Stimulated activated naive CD8-positive, alpha-beta T cell treated with anti-CD3 and anti-CD28 coated beads, Interleukin-15, amount 100 ng/mL, for 72 hours (primary cell): ENCODE data around the gene CFAP57.
A peak's percentile ranks its signal among the peaks of the same experiment; 100 is the strongest.

Experiments
- ATAC-seq: fragments of 150-1000 bp; cut with Tn5 transposase; 2 replicates; pipeline ENCODE4 v1.10.0; 2021; ENCODE audit warnings: mild to moderate bottlenecking, moderate library complexity
- DNase-seq, 2 donors: peaks; one replicate each; pipeline ENCODE4 v3.0.0; 2021 to 2022
- H3K27ac Mint-ChIP-seq, 2 donors: one replicate each; pipeline ENCODE4 v1.8.0; 2022; ENCODE audit warnings: mild to moderate bottlenecking in 2 of 2, mixed read lengths in 2 of 2, moderate library complexity in 2 of 2
- H3K27me3 Mint-ChIP-seq: one replicate; pipeline ENCODE4 v1.8.0; 2022; ENCODE audit warnings: mixed read lengths
- H3K4me1 Mint-ChIP-seq: one replicate; pipeline ENCODE4 v1.8.0; 2022; ENCODE audit warnings: mild to moderate bottlenecking, mixed read lengths
- H3K4me3 Mint-ChIP-seq, 2 donors: one replicate each; pipeline ENCODE4 v1.8.0; 2022; ENCODE audit warnings: mild to moderate bottlenecking in 2 of 2, mixed read lengths in 2 of 2, moderate library complexity in 1 of 2
- H3K9me3 Mint-ChIP-seq, 2 donors: one replicate each; pipeline ENCODE4 v1.8.0; 2022; ENCODE audit warnings: mixed read lengths in 2 of 2

CFAP57 gene

DNA sequence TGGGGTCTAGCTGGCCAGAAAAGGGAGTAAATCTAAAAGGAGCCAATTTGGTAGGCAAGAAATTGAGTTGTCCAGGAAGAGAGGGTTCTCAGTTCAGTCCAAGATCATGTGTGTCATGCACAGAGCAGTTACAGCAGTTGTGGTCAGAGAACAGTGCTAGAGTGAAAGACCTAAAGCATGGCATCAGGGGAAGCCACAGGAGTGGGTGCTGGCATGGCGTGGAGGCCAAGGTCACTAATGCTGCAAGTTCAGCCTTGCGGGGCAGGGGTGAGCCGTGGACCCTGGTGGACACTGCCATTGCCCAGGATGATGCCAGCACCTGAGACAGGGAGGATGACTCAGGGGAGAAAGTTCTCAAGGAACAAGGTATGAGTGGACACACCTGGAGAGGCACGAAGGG lies 81.0 kb downstream of the CFAP57 start:
- DNase-seq: no peak
- H3K4me3 Mint-ChIP-seq: no peak overlapping the region
- H3K27ac Mint-ChIP-seq: no peak overlapping the region
- H3K4me1 Mint-ChIP-seq: no peaks in the 10 kb centered on the region
- no peak for ATAC-seq
- peaks cover 33% of the 10 kb centered on the region for H3K27me3 Mint-ChIP-seq
- H3K9me3 Mint-ChIP-seq: no peaks in the 10 kb centered on the region

DNA sequence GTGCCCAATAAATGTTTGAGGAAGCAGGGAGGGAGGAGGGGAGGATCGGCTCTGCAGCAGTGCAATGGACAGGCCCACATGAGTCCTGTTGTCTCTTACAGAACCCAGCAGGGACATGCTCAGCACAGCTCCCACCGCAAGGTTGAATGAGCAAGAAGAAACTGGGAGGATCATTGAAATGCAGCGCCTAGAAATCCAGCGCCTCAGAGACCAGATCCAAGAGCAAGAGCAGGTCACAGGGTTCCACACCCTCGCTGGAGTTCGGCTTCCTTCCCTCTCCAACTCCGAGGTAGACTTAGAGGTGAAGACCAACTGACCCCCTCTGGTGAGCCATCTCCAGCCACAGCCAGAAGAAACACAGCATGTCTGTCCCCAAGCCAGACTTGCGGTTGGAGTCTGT lies 81.7 kb downstream of the CFAP57 start:
- no peak overlapping the region for H3K4me3 Mint-ChIP-seq
- DNase-seq (no peak), ATAC-seq (no peak)
- no peaks in the 10 kb centered on the region for H3K9me3 Mint-ChIP-seq
- peaks cover 33% of the 10 kb centered on the region for H3K27me3 Mint-ChIP-seq
- H3K4me1 Mint-ChIP-seq: no peaks in the 10 kb centered on the region
- no peak overlapping the region for H3K27ac Mint-ChIP-seq

DNA sequence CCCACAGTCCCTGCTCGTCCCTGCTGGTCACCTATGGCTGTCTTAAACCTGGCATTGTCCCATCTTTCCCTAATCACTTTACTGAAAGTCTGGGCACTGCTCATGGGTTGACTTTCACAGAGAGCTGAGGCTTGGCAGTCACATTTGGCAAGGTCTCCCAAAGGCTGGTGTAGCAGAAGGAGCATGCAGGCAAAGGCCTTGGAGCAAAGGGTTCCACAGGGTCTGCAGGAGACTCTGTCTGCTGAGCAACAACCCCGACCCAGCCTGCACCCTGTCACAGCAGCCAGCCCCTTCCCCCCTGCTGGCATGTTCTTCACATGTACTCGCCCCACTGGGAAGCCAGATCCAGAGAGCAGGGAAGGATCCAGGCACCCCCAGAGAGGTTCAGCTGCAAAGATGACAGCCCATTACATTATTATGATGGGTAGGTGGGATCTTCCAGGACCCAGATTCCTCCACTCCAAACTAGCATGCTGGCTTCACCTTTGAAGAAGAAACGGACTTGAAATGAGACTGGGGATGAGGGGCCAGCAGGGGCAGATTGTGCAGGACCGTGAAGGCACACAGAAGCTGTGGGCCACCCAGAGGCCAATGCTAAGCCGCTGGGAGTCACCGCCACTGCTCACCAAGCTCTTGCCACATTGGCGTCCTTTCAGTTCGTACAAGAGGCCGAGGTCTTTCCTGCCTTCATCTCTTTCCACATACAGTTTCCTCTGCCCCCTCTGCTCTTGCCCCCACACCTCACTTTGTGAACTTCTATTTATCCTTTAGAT lies 83.5 kb downstream of the CFAP57 start:
- no peak overlapping the region for H3K27ac Mint-ChIP-seq
- H3K27me3 Mint-ChIP-seq: peaks cover 30% of the 10 kb centered on the region

DNA sequence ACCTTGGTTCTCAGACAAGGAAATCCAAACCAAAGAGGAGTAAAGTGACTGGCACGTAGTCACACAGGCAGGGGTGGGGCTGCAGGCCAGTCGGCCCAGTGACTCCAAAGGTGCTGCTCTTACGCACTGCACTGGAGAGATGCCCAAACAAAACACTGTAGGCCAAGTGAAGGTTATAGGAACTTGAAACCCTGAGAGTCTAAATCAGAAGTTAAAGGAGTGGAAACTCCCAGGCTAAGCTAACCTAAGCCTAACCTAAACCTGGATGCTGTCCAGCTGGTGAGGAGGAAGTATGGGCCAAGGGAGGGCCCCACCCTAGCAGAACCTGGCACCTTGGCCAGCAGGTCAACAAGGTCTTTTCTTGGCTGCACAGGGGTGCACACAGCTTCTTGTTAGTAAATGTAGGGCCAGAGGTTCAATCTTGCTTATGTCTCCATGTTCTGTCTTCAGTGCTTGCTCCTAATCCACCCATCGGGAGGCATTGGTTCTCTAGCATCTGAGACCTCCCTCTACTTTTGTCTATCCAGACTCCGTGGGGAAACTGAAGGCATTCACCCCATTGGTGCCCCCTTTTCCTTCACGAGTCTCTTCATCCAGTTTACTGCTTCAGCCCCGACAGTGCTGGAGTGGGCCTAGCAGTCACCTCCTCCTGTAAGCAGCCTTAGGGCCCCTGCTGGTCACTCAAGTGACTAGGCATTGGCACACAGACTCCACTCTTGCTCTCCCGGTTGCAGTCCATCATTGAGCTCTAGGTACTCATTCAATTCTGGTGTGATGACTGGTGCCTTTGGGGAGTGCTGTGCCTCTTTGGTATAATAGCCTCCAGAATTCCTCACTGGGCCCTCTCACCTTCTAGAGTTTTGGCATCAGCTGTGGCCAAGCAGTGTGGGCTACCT lies 84.8 kb downstream of the CFAP57 start:
- ATAC-seq (no peak), DNase-seq (no peak)
- Mint-ChIP-seq H3K4me1 (no peaks in the 10 kb centered on the region), H3K4me3 (no peak overlapping the region), H3K27ac (no peak overlapping the region), H3K27me3 (peaks cover 25% of the 10 kb centered on the region), H3K9me3 (no peaks in the 10 kb centered on the region)

More for the DNA sequence above, 83.5 kb downstream of the CFAP57 start:
- no peaks in the 10 kb centered on the region for H3K9me3 Mint-ChIP-seq
- ATAC-seq (no peak), DNase-seq (no peak)
- no peak overlapping the region for H3K4me3 Mint-ChIP-seq
- H3K4me1 Mint-ChIP-seq: no peaks in the 10 kb centered on the region

DNA sequence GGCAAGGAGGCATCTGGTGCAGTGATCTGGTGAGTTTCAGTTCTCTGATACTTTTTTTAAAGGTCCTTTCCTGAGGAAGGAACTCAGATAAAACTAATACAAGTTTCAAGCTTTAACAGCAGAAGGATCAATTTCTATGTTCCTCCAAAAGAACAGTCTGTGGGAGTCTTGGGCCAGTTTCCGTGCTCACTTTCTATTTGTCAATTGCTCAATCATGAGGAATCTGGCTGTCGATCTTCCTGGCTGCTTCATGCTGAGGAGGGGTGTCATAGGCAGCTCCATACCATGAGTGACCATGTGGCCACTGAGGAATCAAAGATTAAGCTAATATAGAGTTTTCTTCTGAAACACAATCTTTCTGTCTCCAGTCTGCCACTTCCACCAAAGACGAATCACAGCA lies 86.2 kb downstream of the CFAP57 start:
- Mint-ChIP-seq H3K4me1 (no peaks in the 10 kb centered on the region), H3K27me3 (peaks cover 14% of the 10 kb centered on the region), H3K9me3 (peaks cover 4 to 8% of the 10 kb centered on the region in 2 donors), H3K27ac (peak overlapping the region in 1 of 2 donors; percentile 81), H3K4me3 (no peak overlapping the region)
- ATAC-seq (no peak), DNase-seq (no peak)

DNA sequence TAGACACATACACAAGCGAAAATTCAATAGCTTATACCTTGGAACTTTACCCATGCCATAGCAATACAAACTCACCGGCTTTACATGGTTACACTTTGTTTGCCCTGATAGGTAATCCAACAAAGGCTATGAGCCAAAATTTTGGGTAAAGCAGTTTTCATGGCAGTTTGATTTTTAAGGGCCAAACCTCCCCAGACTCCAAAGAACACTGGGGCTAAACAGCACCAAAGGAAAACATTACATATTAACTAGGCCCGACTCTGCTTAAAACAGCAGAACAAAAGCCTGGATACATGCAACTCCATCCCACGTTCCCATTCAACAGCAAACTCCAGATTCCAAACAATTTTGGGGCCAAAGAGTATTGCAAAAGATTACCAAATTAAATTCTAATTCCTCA lies 93.3 kb downstream of the CFAP57 start:
- H3K27ac Mint-ChIP-seq: no peak overlapping the region
- no peak for ATAC-seq
- peaks cover 13% of the 10 kb centered on the region for H3K4me1 Mint-ChIP-seq
- DNase-seq: no peak
- no peak overlapping the region for H3K4me3 Mint-ChIP-seq
- H3K9me3 Mint-ChIP-seq: peaks cover 10 to 15% of the 10 kb centered on the region in 2 donors
- peaks cover 16% of the 10 kb centered on the region for H3K27me3 Mint-ChIP-seq

DNA sequence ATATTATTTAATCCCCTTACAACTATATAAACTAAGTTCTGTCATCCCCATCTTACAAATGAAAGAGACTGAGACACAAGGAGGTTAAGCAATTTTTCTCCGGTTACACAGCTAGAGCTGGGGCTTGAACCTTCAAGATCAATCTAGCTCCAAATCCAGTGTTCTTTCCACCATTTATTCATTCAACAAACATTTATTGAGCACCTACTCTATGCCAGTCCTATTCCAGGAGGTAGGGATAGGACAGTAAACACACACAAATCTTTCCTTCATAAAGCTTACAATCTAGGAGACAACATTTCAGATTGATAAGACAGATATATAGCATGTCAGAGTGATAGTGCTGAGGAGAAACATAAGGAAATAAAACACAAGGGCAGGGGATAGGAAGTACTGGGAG lies 94.8 kb downstream of the CFAP57 start:
- Mint-ChIP-seq H3K4me1 (peaks cover 26% of the 10 kb centered on the region), H3K27me3 (peaks cover 28% of the 10 kb centered on the region), H3K27ac (no peak overlapping the region), H3K9me3 (peaks cover 10 to 15% of the 10 kb centered on the region in 2 donors), H3K4me3 (no peak overlapping the region)
- ATAC-seq (no peak), DNase-seq (no peak)

DNA sequence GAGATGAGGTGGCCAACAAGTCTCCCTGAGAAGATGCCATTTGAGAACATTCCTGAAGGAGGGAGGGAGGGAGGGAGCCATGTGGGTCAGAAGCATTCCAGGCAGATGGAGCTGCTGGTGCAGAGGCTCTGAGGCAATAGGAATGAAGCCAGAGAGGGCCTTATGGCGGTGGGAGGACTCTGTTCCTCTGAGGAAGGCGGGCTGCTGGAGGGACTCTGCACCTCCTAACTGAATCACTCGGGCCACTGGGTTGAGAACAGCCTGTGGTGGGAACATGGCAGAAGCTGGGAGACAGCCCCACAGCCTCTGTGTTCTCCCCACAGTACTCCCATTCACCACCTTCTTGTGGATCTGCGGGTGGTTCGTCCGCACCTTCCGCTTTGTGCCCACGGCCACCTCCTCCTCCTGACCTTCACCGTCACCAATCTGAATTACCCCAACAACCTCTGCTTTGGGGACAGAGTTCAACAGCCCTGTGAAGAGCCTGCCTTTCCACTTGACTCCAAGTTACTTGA lies 95.2 kb downstream of the CFAP57 start:
- H3K4me3 Mint-ChIP-seq: no peak overlapping the region
- DNase-seq (no peak), ATAC-seq (no peak)
- H3K4me1 Mint-ChIP-seq: peaks cover 26% of the 10 kb centered on the region
- peaks cover 10 to 14% of the 10 kb centered on the region in 2 donors for H3K9me3 Mint-ChIP-seq
- no peak overlapping the region for H3K27ac Mint-ChIP-seq
- H3K27me3 Mint-ChIP-seq: peaks cover 31% of the 10 kb centered on the region

DNA sequence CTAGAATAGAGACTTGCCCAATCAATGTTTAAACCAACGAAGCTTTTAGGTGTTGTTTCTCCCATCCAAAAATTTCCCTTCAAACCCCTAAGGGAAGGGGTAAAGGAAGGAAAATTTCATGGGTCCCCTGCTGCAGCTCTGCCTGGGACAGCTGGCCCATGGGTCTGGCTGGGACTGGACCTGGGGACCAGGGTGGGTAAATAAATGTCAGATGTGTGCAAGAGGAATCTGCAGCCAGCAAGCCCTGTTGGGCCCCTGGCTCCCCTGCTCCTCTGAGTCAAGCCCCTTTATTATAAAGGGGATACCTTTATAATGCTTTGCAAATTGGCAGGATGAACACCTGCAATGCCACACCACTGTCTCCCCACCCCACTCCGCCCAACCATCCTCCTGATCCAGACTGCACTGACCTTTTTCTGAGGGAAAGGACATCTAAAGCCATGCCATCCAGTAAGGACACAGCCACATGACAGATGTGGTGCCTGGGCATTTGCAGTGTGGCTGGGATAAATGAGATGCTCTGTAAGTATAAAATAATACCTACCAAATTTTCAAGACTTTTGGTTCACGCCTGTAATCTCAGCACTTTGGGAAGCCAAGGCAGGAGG lies 95.8 kb downstream of the CFAP57 start:
- DNase-seq: no peak
- Mint-ChIP-seq H3K4me3 (no peak overlapping the region), H3K27ac (no peak overlapping the region), H3K27me3 (peaks cover 31% of the 10 kb centered on the region), H3K4me1 (peaks cover 26% of the 10 kb centered on the region), H3K9me3 (peaks cover 6 to 9% of the 10 kb centered on the region in 2 donors)
- no peak for ATAC-seq

DNA sequence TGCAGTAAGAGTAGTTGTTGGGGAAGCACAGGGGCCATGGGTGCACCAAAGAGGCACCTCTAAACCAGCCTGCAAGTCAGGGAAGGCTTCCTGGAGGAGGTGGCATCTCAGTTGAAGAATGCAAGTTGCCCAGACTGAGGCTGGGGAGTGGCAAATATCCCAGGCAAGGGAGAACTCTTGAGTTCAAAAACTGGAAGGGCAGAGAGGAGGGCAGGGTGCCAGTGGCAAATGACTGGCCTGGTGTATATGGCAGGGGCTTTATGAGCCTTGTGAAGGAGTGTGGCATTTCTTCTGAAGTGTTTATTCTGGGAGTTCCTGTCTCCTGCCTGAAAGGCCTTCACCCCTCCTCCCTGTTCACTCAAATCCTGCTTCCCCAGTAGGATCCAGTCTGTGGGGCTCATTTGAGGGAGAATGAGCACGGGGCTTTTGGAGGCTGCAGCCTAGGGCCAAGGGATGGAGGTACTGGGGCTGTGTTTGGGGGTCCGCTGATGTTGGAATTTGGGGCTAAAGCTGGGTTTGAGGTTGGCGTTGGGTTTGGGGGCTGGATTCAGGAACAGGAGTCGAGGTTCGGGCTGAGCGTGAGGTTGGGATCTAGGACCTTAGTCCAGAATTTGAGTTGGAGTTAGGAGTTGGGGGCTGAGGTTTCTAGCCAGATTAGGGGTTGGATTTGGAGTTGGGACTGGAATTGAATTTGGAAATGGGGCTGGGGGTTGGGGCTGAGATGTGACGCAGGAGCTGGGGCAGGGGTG lies 97.7 kb downstream of the CFAP57 start, which contains the start of gene TMEM125:
Gene TMEM125, plus strand, starts transcription at position 357 of the 749 bp plus-strand sequence. CDS start 2,740 bp downstream, outside the sequence.
- H3K27ac Mint-ChIP-seq: peak within 1 kb of the TSS; percentile 44 to 84
- peaks cover 34% of the 10 kb centered on the region for H3K4me1 Mint-ChIP-seq
- DNase-seq: no peak
- H3K4me3 Mint-ChIP-seq: peak within 1 kb of the TSS; percentile 69 to 76
- peaks cover 4 to 7% of the 10 kb centered on the region in 2 donors for H3K9me3 Mint-ChIP-seq
- H3K27me3 Mint-ChIP-seq: peaks cover 31% of the 10 kb centered on the region
- ATAC-seq: no peak

DNA sequence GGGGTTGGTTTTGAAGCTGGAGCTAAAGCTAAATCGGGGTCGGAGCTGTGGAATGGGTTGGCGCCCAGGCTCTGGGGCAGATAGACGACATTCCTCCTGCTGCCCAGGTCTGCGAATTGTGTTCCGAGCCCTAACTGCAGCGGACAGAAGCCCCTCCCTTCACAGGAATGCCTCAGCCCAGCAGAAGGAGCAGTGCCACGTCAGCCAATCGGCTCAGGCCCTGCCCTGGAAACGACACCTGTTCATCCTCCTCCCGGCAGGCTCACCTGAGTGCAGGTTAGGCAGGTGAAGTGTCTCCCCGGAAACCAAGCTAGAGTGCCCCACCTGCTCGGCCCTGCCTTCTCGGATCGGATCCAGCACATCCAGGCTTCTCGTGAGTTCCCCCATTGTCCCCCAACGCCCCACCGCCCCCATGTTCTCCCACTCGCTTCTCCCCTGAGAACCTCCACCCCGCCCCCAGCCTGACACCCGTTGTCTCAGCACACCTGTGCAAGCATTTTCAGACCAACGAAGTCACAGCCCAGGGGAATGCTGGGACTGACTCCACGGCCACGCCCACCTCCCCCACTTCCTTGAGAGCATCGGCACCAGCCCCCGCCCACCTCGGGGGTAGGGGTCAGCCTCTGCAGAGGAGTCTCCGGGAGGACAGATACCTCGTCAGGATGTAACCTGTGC lies 98.4 kb downstream of the CFAP57 start:
- peak overlapping the region; percentile 44 to 84 for H3K27ac Mint-ChIP-seq
- H3K4me1 Mint-ChIP-seq: peaks cover 39% of the 10 kb centered on the region
- DNase-seq (peak in 1 of 2 donors; percentile 23), ATAC-seq (peak; percentile 13)
- peaks cover 31% of the 10 kb centered on the region for H3K27me3 Mint-ChIP-seq
- H3K9me3 Mint-ChIP-seq: peaks cover 8 to 13% of the 10 kb centered on the region in 2 donors
- peak overlapping the region; percentile 69 to 76 for H3K4me3 Mint-ChIP-seq

DNA sequence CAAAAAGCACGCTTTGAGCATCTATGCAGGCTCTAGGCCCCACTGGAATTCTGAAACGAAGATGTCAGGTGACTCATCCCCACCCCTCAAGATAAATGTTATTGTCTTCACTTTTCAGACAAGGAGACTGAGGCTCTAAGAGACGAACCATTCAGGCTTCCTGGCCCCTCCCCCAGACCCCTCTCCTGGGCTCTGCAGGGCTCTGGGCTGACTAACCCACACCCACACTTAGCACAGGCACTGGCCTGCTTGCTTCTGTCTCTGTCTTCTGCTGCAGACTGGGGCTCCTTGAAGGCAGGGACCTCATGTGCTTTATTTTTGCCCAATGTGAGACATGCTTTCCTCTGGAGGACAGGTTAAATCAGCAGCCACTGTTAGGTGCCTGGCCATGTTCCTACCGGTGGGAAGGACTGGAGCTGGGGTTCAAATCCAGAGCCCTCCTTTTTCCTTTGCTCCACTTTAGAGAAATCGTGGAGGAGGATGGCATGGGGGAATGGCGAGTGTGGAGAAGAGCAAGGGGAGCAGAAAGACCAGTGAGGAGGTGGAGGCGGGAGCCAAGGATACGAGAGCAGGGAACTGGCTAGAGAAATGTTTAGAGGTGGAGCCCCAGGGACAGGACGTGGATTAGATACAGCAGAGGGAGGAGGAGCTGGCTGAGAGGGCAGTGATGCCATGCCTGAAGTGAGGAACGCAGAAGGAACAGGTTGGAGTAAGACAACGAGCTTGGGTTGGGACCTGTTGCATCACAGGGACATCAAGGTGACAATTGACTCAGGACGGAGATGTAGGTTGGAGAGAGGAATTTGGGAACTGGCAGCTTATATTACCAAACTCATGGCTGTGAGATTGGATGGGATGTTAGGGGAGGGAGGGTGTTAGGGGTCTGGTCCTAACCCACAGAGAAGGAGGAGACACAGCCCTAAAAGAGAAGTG lies 99.3 kb downstream of the CFAP57 start:
- peak overlapping the region; percentile 69 to 76 for H3K4me3 Mint-ChIP-seq
- peaks cover 8 to 13% of the 10 kb centered on the region in 2 donors for H3K9me3 Mint-ChIP-seq
- peak overlapping the region; percentile 76 to 86 for H3K27ac Mint-ChIP-seq

DNA sequence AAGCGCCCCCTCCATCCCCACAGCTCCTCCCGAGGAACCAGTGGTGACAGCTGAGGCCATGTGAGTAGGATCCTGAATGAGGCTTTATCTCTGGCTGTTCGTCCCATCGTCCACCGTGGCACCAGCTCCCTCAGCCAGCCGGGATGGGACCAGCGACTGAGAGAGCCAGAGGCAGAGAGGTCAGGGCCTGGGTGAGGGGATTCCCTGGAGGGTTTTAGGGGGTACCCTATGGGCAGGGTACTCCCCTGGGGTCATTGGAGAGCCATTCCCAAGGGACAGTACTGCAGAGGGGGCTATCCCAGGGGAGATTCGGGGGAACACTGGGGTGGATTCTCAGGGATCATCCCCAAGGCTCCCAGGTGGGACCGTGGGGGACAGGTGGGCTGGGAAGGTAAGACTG lies 100.0 kb downstream of the CFAP57 start:
- Mint-ChIP-seq H3K9me3 (peaks cover 8 to 13% of the 10 kb centered on the region in 2 donors), H3K4me3 (no peak overlapping the region), H3K4me1 (peaks cover 39% of the 10 kb centered on the region), H3K27ac (peak overlapping the region; percentile 28 to 79), H3K27me3 (peaks cover 40% of the 10 kb centered on the region)
- ATAC-seq: no peak
- DNase-seq: no peak

More for the DNA sequence above, 99.3 kb downstream of the CFAP57 start:
- DNase-seq (no peak), ATAC-seq (peak; percentile 24)
- H3K27me3 Mint-ChIP-seq: peaks cover 33% of the 10 kb centered on the region
- H3K4me1 Mint-ChIP-seq: peaks cover 39% of the 10 kb centered on the region
